Heart left ventricle (tissue), 16 donors: ENCODE measurements around the gene TTLL10. TPM values are rescaled to one million over a fixed set of nuclear protein-coding genes. Genes with fewer than 3 reads are reported as not detected.
A peak's percentile ranks its signal among the peaks of the same experiment; 100 is the strongest.

ENCODE experiments used
- ATAC-seq, 4 donors: fragments of 200-7000 bp; cut with Tn5 transposase; one replicate each; pipeline ENCODE4 v1.9.1; 2020 to 2022; ENCODE audit warnings: moderate library complexity in 4 of 4, mild to moderate bottlenecking in 3 of 4, moderate number of reproducible peaks in 1 of 4
- DNase-seq, 5 donors: peaks; one replicate each; pipeline ENCODE4 v3.0.0-alpha.2; 2020
- H3K27ac ChIP-seq, 12 donors: fragments of 200-600 bp; sonication (generic) in 4 of 12; one replicate each; pipeline versions ENCODE4 v1.5.0 to v1.8.0; 2016 to 2022; ENCODE audit warnings: mild to moderate bottlenecking in 2 of 12
- H3K27me3 ChIP-seq, 9 donors: fragments of 200-600 bp; sonication (generic) in 2 of 9; one replicate each; pipeline versions ENCODE4 v1.5.1 to v1.8.0; 2016 to 2022; ENCODE audit warnings: mild to moderate bottlenecking in 3 of 9
- H3K36me3 ChIP-seq, 9 donors: fragments of 200-600 bp; sonication (generic) in 2 of 9; one replicate each; pipeline versions ENCODE4 v1.5.0 to v1.8.0; 2018 to 2022; ENCODE audit warnings: mild to moderate bottlenecking in 2 of 9
- H3K4me1 ChIP-seq, 12 donors: fragments of 200-600 bp; sonication (generic) in 4 of 12; one replicate each; pipeline versions ENCODE4 v1.5.0 to v1.8.0; 2016 to 2022; ENCODE audit warnings: mild to moderate bottlenecking in 3 of 12
- H3K4me3 ChIP-seq, 12 donors: fragments of 200-600 bp; sonication (generic) in 4 of 12; one replicate each; pipeline versions ENCODE4 v1.5.0 to v1.8.0; 2017 to 2022; ENCODE audit warnings: mild to moderate bottlenecking in 9 of 12, moderate library complexity in 4 of 12
- H3K9me3 ChIP-seq, 12 donors: fragments of 200-600 bp; sonication (generic) in 4 of 12; one replicate each; pipeline versions ENCODE4 v1.5.0 to v1.8.0; 2016 to 2022; ENCODE audit warnings: mild to moderate bottlenecking in 1 of 12
- POLR2A ChIP-seq, 2 donors: fragments of 450-650 bp; IDR thresholded peaks; one replicate each; pipeline ENCODE4 v1.6.1; 2017; ENCODE audit warnings: antibody characterized with exemption in 2 of 2, mild to moderate bottlenecking in 2 of 2, moderate library complexity in 2 of 2
- WGBS, 4 donors: extraction: QIAGEN DNeasy Blood & Tissue Kit in 2 of 4; methylation state at CpG; one replicate each; pipeline versions ENCODE4 v1.1.5 to v1.1.7; 2013 to 2018; 5-methylcytosine and 5-hydroxymethylcytosine counted together
- intact Hi-C, 10 donors: fragments of 100-400 bp; cut with DNase I; formaldehyde crosslinking; loops; one replicate each; pipeline versions ENCODE4 v1.11.1 to v1.14.2; 2022
- polyA plus RNA-seq, 2 donors: library from polyadenylated mRNA; stranded (reverse); fragments of 200-250 nt; gene quantifications; one replicate each; pipeline ENCODE4 v1.2.3, GENCODE V29; 2013
- total RNA-seq, 9 donors: library from RNA; depleted of rRNA in 2 of 9; stranded (reverse); fragments of >200 nt in 2 of 9; fragmentation: NEBNext Ultra II Directional in 3 of 9; extraction: Animal tissue kit (Norgen Biotek cat#: 25700) in 3 of 9; gene quantifications; one replicate each; pipeline versions ENCODE4 v1.1.0 to v1.2.4, GENCODE V29; 2016 to 2023
- TF ChIP-seq, protein P1 (sequence below), 12 donors: fragments of 200-600 bp; sonication (generic) in 4 of 12; IDR thresholded peaks; one replicate each; pipeline versions ENCODE4 v1.5.0 to v1.8.0; 2018 to 2022; ENCODE audit warnings: antibody characterized with exemption in 12 of 12, mild to moderate bottlenecking in 5 of 12
- donor health status: ischemic (EF 13 %, LVEDD 7.1; RV severe dilation, severe dysfunction).
- donor health status: healthy with polysubstance abuse.
- donor health status: DM: no; HTN: yes; CAD: no.
- donor health status: DM: no; HTN: no; CAD: no.
- donor health status: ischemic (EF 25% LVEDD 6.9; RV normal size, moderate dysfunction).
- donor health status: ischemic (EF 25% LVEDD 5.7; RV mildly dilated, moderate dysfunction).
- donor health status: healthy.
- donor health status: DM: yes; HTN: yes; CAD: no.
- donor health status: ischemic (EF 35%, LVEDD 5.7; RV mildly dilated, moderate dysfunction).
- donor health status: nonischemic (EF 11% LVEDD 7.7; RV severe dilation, severe dysfunction).
- donor health status: DM: yes; HTN: yes; CAD: no.
- donor health status: PGD.
- donor health status: ischemic (EF 29% LVEDD 5.4; RV normal size, mild dysfunction).
- donor health status: nonischemic (EF 23%, LVEDD 6.1; RV moderate dilation, normal function).

The TTLL10 gene
- total and polyA plus RNA-seq, 11 donors: 0.03 to 0.53 (median 0.21) TPM; not detected in 4

DNA sequence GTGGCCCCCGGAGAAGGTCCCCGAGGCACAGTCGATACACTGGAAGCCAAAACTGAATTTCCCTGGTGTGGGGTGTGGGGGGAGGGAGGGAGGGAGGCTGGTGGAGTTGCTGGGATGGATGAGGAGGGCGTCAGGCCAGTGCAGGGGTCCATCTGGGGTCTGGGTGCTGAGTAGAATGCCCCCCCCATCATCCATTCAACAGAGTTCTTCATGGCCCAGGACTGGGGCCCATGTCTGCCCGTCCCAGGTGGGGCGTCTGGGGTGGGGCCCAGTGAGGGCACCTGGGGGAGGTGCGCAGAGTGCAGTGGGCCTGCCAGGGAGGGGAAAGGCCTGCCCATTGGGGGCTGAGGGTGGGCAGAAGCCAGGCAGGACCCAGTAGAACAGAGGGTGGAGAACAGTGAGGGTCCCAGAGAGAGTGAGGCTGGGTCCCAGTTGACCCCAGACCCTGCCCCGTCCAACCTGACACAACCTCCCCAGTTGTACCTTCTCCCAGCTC lies 30.8 kb downstream of the TTLL10 start:
- Histone ChIP-seq H3K36me3 (no peaks in the 10 kb centered on the region), H3K27ac (no peak overlapping the region), H3K27me3 (peaks cover 8 to 64% (median 23%) of the 10 kb centered on the region in 9 donors), H3K4me3 (no peak overlapping the region), H3K4me1 (peaks cover 0 to 47% (median 20%) of the 10 kb centered on the region in 12 donors), H3K9me3 (no peaks in the 10 kb centered on the region)
- ATAC-seq (no peak), DNase-seq (peak in 3 of 5 donors; percentile 4 to 50 (median 8))
- intact Hi-C loops: loop anchor here in 1 of 10 donors (5.0 kb wide), 1 partner anchor 42 kb away; no protein-coding TSS in a partner anchor
- TF ChIP-seq POLR2A (IDR thresholded peaks at IDR 0.05): no peak
- TF ChIP-seq, protein P1, sequence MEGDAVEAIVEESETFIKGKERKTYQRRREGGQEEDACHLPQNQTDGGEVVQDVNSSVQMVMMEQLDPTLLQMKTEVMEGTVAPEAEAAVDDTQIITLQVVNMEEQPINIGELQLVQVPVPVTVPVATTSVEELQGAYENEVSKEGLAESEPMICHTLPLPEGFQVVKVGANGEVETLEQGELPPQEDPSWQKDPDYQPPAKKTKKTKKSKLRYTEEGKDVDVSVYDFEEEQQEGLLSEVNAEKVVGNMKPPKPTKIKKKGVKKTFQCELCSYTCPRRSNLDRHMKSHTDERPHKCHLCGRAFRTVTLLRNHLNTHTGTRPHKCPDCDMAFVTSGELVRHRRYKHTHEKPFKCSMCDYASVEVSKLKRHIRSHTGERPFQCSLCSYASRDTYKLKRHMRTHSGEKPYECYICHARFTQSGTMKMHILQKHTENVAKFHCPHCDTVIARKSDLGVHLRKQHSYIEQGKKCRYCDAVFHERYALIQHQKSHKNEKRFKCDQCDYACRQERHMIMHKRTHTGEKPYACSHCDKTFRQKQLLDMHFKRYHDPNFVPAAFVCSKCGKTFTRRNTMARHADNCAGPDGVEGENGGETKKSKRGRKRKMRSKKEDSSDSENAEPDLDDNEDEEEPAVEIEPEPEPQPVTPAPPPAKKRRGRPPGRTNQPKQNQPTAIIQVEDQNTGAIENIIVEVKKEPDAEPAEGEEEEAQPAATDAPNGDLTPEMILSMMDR (IDR thresholded peaks at IDR 0.05): no peak
- WGBS, 4 donors: 85 to 91% (median 88%) methylated on average over 5 to 8 of the region's 8 CpGs

DNA sequence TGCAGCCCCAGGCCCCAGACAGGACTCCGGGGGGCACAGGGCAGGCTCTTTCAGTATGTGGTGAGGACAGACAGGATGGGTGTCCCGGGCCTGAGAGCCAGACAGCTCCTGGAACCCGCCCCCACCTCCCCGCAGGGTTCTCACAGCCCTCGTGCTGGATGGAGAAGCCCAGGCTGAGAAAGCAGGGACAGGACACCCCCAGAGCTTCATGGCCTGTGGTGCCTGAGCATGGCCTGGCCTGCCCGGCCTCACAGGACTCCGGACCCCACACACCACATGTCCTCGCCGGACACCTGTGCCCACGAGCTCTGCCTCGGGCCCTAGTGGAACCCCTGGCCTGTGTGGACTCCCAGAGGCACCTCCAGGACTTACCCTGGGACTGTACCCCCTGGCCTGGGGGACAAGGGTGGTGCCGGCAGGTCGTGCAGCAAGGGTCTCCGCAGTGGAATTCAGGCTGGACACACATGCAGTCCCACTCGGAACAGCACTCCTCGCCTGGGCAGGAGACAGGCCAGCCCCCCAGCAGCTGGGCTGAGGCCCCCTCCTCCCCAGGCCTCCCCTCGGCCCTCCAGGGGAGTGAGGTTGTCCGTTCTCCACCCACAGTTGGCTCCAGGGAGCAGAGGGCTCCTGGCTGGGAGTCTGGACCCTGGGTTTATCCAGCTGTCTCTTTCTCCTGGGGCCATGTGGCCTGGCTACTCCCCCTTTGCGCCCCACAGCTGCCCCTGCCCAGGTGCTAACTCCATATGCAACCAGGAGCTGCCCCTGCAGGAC lies 31.5 kb downstream of the TTLL10 start:
- Histone ChIP-seq H3K27ac (no peak overlapping the region), H3K27me3 (peaks cover 8 to 63% (median 23%) of the 10 kb centered on the region in 9 donors), H3K9me3 (no peaks in the 10 kb centered on the region), H3K4me3 (peak overlapping the region in 1 of 12 donors; percentile 49), H3K4me1 (peaks cover 0 to 45% (median 20%) of the 10 kb centered on the region in 12 donors), H3K36me3 (no peaks in the 10 kb centered on the region)
- WGBS, 4 donors: 85 to 91% (median 88%) methylated on average over 15 to 19 of the region's 19 CpGs
- TF ChIP-seq POLR2A (IDR thresholded peaks at IDR 0.05): no peak
- TF ChIP-seq, protein P1 (IDR thresholded peaks at IDR 0.05): no peak
- intact Hi-C loops: loop anchor here in 1 of 10 donors (5.0 kb wide), 1 partner anchor 43 kb away; no protein-coding TSS in a partner anchor
- no peak for ATAC-seq
- DNase-seq: peak in 4 of 5 donors; percentile 6 to 49 (median 16)

- peaks cover 8 to 56% (median 22%) of the 10 kb centered on the region in 9 donors for H3K27me3 ChIP-seq
Observed at GRCh38 chr1:1205769-1206375, 32.2 kb downstream of the TTLL10 start.

More at GRCh38 chr1:1205769-1206375, 32.2 kb downstream of the TTLL10 start:
- no peak for TF ChIP-seq POLR2A (IDR thresholded peaks at IDR 0.05)
- TF ChIP-seq, protein P1 (IDR thresholded peaks at IDR 0.05): no peak
- Histone ChIP-seq H3K27ac (no peak overlapping the region), H3K36me3 (no peaks in the 10 kb centered on the region), H3K9me3 (no peaks in the 10 kb centered on the region), H3K4me1 (peaks cover 0 to 38% (median 18%) of the 10 kb centered on the region in 12 donors), H3K4me3 (peak overlapping the region in 10 of 12 donors; percentile 11 to 49 (median 32))
- peak in 4 of 5 donors; percentile 6 to 60 (median 22) for DNase-seq
- no peak for ATAC-seq
- 13 to 27% (median 23%) methylated on average over 21 to 31 of the region's 31 CpGs for WGBS, 4 donors
- intact Hi-C loops: no loop called here
